HL-60 (cell line): Measurements from ENCODE around the gene PCDH8.
"Not testable (repeated sequence)": the region's sequence is repeated elsewhere in the genome, so short reads cannot be mapped to it uniquely, and the experiment has no call there.

Experiments used
- REST ChIP-seq: IDR thresholded peaks from 2 replicates; pipeline ENCODE4 v1.6.1; 2012; ENCODE audit warnings: low read depth; ENCODE audit not compliant: insufficient replicate concordance
- TF ChIP-seq, protein P1 (sequence below): IDR thresholded peaks from one replicate; pipeline ENCODE4 v1.5.1; 2011; ENCODE audit warnings: low read length, control low read depth, inconsistent platforms; ENCODE audit not compliant: insufficient read depth

DNA sequence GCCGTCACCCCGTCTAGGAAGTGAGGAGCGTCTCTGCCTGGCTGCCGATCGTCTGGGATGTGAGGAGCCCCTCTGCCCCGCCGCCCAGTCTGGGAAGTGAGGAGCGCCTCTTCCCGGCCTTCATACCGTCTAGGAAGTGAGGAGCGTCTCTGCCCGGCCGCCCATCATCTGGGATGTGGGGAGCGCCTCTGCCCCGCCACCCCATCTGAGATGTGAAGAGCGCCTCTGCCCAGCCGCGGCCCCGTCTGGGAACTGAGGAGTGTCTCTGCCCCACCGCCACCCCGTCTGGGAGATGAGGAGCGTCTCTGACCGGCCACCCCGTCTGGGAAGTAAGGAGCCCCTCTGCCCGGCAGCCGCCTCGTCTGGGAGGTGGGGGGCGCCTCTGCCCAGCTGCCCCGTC is 30.6 kb downstream of the PCDH8 start:
- TF ChIP-seq, protein P1, sequence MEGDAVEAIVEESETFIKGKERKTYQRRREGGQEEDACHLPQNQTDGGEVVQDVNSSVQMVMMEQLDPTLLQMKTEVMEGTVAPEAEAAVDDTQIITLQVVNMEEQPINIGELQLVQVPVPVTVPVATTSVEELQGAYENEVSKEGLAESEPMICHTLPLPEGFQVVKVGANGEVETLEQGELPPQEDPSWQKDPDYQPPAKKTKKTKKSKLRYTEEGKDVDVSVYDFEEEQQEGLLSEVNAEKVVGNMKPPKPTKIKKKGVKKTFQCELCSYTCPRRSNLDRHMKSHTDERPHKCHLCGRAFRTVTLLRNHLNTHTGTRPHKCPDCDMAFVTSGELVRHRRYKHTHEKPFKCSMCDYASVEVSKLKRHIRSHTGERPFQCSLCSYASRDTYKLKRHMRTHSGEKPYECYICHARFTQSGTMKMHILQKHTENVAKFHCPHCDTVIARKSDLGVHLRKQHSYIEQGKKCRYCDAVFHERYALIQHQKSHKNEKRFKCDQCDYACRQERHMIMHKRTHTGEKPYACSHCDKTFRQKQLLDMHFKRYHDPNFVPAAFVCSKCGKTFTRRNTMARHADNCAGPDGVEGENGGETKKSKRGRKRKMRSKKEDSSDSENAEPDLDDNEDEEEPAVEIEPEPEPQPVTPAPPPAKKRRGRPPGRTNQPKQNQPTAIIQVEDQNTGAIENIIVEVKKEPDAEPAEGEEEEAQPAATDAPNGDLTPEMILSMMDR, result not testable (repeated sequence)
- not testable (repeated sequence) for TF ChIP-seq REST
